OCI-LY7 (cell line): ENCODE measurements around the gene SH3PXD2A.

Experiments
- CTCF ChIP-seq: fragments of 200-600 bp; sonication (generic); conservative IDR thresholded peaks from 2 replicates; pipeline ENCODE4 v1.5.1; 2014; ENCODE audit warnings: mild to moderate bottlenecking, antibody characterized with exemption, low read length, moderate library complexity, mixed read lengths
- EZH2phosphoT487 ChIP-seq: fragments of 200-600 bp; sonication (generic); IDR thresholded peaks from 2 replicates; pipeline ENCODE4 v1.6.1; 2018; ENCODE audit warnings: low read depth, borderline replicate concordance, mild to moderate bottlenecking, mixed run types, antibody characterized with exemption, low read length, moderate library complexity, mixed read lengths

DNA sequence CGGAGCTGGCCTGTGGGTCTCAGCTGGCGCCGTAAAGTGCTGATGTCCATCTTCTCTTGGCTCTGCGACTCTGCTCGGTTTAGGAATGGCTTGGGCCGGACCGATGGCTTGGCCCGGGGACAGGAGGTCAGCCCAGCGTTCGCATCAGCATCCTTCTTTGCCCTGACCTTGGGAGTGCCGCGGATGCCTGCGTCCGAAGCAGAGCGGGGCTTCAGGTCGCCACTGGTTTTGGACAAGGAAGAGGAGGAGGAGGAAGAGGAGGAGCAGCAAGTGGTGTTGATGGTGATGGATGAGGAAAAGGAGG is 252.6 kb downstream of the SH3PXD2A start:
- TF ChIP-seq CTCF (no peak), EZH2phosphoT487 (no peak)
